Activated T-helper 1 cell treated with anti-CD3 and anti-CD28 coated beads, Interleukin-2, amount 50 U/mL, for 16 hours (primary cell): ENCODE data around the gene BHLHA15.
"Not testable (repeated sequence)": the region's sequence is repeated elsewhere in the genome, so short reads cannot be mapped to it uniquely, and the experiment has no call there.

Experiments
- DNase-seq, 2 donors: peaks; one replicate each; pipeline ENCODE4 v3.0.0-alpha.2; 2020; ENCODE audit warnings: low read depth in 1 of 2, low spot score in 1 of 2

The BHLHA15 gene

DNA sequence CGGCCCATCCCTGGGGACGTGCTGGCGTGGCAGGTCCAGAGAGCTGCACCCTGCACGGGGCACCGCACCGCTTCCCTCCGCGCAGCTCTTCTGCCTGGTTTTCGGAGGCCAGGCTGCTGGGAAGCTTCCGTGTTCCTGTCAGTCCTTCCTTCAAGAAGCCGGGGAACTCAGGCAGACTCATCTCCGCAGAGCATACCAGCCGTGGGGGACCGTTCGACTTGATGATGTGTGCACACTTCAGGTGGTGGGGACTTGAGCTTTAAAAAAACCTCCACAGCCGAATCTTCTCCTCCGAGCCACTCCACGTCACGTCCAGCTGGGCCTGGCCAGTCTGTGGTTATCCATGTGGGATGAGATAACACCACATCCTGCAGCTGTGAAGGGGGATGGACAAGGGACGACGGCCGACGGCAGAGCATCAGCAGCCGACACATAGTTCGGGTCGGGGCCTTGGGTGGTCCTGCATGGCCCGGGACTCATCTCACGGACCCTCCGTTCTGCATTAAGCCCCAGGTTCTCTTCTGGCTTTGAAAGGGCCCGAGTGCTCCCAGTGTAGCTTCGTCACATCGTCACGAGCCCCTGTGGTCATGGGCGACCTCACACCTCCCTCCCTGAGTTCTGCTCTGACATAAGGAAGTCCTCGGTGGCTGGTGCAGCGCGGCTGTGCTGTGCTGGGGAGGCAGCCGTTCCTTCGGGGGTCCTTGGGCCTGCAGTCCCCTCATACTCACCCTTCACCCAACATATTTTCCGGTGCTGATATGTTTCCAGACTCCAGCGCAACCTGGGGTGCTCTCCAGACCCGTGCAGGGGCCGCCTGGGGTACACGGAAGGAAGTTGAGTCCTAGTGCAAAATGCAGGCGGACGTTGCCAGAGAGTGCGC is 4.5 kb upstream of the BHLHA15 start:
- no peak for DNase-seq

DNA sequence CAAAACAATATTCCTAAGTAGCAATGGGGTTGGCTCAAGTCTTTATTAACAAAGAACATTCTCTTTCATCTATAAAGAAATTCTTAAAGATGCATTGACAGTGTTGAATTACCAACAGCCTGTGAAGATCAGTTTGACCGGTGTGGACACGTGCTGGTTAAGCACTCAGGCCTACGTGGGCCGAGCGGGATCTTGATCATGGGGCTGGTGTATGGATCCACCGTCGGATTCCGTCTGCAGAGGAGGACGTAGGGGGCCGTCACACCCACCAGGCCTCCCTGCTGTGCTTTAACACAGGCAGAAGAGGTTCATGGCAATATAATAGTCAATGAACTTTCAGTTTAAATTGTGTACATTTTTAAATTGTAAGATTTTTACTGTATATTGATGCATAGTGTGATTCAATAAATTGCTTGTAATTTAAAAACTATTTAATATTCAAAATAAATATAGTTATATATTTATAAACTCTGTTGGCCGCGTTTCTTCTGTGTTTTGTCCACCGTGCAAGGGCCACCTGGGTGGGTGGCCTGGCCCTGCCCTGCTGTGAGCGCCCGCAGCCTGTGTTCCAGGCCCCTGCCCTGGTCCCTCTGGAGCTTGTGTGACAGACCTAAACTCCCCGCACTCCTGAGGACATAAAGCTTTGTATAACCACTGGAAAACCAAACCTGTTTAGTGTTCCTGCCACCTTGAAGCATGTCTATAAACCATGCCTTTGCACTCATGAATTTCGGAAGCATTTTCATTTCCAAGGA is 1.9 kb upstream of the BHLHA15 start:
- DNase-seq: no peak

DNA sequence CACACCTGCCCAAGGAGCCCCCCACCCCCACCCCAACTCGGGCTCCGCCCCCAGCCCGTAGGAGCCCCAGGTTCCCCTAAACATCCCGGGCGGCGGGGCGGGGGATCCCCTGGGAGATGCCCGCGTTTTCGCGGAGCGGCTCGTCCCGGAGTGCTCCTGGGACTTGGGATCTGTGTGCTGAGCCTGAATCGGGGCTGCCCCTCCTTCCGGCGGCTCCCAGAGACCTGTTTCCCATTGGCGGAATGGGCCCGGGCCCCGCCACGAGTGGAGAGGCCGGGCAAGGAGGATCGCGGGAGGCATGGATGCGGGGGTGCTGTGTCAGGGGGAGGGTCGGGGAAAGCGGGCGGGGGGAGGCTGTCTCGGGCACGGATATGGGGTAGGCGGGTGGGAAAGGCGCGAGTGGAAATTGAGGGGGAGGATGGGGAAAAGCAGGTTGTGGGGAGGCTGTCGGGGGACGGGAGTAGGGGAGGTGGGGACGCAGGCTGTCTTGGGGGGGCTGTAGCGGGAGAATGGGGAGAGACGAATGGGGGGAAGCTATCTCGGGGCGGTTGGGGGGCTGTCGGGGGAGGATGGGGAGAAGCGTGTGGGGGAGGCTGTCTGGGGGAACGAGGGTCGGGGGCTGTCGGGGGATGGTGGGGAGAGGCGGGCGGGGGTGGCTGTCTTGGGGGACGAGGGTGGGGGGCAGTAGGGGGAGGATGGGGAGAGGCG is 572 bp upstream of the BHLHA15 start:
- DNase-seq: no peak

DNA sequence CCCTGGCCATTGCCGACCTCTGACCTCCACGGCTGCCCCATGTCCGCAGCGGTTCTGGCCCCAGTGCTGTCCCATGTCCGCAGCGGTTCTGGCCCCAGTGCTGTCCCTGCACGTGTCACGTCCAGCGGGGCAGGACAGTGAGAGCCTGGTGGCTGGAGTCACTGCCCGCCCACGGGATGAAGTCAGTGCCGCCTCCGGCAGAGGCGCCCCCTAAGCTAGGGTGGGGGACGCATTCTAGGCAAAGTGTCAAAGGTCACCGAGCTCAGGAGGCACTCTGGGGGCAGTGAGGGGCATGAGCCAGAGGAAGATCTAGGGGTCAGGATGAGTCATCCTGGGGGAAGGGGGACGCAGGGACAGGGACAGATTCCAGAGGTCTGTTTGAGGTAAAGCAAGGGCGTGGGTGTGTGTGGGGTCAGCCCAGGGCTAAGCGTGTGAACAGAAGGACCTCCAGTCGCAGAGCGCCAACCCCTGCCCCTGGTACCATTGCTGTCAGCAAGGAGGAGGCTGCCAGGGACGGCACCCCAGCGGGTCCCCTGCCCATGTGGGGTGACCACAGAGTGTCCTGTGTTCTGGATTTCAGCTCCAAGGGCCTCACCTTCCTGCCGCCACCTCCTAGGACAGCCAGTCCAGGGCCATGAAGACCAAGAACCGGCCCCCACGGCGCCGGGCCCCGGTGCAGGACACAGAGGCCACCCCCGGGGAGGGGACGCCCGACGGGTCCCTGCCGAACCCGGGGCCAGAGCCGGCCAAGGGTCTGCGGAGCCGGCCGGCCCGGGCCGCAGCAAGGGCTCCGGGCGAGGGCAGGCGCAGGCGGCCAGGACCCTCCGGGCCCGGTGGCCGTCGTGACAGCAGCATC is 665 bp downstream of the BHLHA15 start:
- no peak for DNase-seq

DNA sequence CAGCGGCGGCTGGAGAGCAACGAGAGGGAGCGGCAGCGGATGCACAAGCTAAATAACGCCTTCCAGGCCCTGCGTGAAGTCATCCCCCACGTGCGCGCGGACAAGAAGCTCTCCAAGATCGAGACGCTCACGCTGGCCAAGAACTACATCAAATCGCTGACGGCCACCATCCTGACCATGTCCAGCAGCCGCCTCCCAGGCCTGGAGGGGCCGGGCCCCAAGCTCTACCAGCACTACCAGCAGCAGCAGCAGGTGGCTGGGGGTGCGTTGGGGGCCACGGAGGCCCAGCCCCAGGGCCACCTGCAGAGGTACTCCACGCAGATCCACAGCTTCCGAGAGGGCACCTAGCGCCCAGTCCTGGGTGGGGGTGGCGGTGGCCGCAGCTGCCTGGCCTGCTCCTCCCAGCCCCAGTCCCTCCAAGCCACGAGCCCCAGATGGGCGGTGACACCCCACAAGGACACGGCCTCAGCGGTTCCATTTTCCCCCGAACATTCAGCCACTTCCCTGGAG is 1.3 kb downstream of the BHLHA15 start:
- DNase-seq: no peak

DNA sequence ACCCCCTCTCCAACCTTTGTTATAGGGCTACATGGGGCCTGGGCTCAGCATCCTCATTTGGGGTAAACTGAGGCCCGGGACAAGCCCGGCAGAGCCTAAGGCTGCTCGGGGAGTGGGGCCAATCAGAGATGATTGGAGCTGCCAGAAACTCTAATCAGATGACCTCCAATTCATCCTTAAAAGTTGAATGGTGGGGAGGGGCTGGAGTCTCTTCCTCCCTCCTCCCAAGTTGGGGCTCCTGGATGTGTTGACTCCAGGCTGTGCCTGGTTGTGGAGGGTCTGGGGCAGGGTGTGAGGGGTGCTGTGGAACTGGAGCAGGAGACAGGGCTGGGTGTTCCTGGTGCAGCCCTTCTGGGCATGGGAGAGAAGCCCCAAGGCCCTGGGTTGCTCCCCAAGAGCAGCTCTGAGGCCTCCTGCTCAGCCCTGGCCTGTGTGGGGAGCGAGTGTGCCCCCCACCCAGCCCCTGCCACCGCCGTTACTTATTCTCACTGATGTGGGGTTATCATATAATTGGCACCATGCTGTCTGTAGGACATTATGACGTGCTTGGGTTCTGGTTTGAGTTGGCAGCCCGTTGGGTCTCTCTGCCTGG is 2.2 kb downstream of the BHLHA15 start:
- DNase-seq: no peak

DNA sequence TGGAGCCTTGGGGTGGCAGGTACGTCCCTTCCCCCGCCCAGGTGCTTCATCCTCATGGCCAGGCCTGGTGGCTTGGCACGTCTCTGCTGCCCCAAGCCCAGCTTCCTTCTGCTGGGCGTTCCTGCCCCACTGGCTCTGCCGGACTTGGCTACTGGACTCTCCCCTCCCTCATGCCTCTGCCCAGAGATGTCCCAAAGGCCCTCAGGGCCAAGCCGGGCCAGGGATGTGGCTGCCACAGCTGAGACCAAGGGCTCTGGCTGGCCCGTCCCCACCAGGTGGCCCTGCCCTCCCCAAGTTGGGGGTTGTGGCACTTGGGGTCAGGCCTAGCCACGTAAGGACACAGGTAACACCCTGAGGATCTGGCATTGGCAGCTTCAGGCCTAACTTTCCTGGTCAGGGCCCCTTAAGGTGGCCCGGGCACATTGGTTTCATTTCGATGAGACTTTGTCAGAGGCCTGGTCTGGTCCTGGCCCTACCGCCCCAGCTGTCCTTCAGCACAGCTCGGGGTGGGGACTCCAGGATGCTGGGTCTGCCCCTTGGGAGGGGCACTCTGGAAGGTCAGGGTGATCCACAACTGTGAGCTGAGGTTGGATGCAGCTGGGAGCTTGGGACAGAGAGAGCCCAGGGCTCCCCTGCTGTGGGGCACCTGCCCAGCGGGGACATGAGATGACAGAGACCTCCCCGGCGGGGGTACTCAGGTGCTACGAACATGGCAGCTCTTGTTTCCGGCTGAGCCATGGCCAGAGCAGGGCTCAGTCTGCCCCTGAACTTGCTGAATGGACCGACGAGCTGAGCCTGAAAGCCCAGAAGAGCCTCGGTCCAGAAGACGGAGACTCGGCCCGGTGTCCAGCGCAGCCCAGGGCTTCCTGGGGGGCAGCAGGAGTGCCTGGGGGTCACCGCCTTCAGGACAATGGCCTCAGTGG is 2.9 kb downstream of the BHLHA15 start:
- no peak for DNase-seq

DNA sequence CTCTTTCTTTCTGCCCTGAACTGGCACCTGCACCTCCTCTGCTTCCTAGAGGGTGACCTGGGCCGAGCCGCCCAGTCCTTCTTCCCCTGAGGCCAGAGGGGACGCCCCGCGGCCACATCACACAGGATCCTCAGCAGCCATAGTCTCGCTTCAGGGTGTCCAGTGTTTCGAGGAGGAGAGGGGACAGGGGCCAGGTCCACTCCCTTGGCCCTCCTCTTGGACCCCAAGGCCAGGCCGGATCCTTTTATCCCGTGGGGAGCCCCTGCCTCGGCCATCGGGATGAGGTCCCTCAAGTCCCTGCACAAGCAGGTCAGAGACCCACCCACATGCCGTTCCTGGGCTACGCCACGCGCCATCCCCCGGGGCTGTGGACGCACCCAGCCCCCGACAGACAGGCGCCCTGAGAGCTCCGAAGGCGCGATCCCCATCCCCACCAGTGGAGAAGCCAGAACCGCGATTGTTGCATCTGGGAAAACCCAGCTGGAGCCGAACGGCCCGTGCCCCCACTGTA is 3.6 kb downstream of the BHLHA15 start:
- no peak for DNase-seq

DNA sequence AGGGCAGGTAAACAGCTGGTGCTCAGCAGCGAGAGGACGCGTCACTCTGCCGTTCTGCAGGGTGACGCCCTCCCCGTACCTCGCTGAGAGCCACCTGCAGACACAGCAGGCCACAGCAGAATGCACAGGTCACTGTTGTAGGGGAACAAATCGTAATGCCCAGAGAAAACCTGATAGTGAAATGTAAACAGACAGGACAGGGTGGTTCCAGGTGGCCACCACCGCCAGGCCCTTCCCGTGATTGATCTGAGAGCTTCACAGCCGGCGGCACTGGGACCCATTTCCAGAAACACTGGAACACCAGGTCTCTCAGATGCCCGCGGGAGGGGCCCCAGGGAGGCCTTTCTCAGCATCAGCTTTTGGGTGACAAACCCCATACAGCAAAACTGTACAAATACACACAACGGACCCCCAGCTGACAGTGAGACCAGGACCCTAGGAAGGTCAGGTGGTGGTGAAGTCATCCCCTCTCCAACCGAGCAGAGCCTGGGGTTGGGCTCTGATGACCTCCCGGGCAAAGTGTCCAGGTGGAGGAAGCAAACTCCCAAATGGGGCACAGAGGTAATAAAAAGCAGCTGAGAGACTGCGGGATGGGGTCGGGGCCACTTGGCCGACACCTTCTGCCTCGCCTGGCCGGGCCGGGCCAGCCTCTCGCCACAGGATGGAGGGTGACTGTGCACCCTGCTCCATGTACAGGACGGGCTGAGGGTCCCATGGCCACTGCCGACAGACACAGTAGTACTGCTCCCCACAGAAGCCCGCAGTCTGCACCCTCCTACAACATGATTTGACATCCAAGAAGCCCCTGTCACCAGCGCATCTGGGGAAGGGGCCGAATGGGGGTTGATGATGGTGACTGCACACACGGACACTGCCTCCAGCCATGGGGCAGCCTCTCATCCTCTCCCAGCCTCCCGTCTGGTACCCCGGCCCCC is 4.6 kb downstream of the BHLHA15 start:
- no peak for DNase-seq

DNA sequence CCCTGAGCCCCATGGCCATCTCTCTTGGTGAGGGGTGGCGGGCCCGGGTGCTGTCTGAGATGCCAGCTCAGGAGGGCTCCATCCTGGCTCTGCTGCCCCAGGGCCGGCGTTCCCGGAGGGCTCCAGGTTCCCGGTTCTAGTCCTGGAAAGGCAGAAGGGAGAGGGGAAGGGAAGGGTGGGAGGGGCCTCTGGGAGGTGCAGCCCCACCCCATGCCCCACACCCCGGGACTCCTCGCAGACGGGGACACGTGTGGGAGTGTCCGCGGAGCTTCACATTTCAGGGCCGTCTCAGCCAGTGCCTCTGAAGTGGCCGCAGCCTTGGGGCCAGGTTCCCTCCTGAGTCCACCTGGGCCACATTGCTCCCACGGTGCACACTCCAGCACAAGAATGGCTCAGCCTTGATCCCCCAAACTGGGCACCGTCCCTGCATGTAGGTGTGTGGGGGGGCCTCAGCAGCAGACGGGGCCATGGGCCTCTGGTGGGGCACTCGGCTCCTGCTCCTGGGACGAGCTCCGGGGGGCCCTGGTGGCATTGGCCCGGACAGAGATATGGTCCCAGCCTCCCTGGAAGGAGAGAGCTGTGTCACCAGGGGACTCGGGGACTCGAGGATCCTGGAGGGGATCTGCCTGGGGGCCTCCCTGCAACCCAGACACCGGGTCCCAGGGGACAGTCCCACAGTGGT is 5.8 kb downstream of the BHLHA15 start:
- DNase-seq: no peak

DNA sequence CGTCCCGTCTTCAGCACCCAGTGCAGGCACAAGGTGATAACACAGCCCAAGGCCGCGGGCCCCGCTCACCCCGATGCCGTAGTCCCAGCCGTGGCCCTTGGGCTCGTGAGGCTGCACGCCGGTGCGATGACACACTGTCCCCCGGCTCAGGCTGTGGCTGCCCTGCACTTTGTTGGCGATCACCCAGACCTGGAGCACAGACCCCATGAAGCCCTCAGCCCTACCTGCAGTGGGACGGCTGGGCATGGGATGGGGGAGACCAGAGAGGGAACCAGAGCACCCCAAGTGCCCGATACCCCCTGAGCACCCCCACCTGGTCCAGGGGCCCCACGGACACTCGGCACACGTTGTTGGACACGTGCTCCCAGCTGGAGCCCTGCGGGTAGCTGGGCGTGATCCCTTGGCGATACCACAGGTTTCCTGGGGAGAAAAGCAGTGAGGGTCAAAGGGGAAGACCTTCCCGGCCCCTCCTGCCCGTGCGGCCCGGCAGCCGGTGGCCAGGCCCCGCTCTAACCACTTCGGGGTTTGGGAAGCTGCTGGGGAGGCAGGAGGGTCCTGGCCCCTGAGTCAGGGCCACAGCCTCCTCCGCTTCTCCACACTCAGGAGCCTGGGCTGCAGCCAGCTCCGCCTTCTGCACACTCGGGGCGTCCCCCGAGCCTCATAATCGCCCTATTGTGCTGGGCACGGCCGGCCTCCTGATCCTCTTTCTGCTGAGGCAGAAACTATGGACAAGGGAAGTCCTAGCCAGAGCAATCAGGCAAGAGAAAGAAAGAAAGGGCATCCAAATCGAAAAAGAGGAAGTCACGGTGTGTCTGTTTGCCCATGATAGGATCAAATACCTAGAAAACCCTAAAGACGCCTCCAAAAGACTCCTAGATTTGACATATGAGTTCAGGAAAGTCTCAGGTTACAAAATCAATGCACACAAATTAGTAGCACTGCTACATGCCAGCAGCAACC is 6.7 kb downstream of the BHLHA15 start:
- DNase-seq: no peak

DNA sequence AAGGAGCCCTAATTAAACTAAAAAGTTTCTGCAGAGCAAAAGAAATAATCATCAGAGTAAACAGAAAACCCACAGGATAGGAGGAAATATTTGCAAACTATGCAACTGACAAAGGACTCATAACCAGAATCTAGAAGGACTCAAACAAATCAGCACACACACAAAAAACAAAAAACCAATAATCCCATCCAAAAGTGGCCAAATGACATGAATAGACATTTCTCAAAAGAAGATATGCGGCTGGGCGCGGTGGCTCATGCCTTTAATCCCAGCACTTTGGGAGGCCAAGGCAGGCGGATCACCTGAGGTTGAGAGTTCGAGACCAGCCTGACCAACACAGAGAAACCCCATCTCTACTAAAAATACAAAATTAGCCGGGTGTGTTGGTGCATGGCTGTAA is 8.1 kb downstream of the BHLHA15 start:
- DNase-seq: not testable (repeated sequence)

DNA sequence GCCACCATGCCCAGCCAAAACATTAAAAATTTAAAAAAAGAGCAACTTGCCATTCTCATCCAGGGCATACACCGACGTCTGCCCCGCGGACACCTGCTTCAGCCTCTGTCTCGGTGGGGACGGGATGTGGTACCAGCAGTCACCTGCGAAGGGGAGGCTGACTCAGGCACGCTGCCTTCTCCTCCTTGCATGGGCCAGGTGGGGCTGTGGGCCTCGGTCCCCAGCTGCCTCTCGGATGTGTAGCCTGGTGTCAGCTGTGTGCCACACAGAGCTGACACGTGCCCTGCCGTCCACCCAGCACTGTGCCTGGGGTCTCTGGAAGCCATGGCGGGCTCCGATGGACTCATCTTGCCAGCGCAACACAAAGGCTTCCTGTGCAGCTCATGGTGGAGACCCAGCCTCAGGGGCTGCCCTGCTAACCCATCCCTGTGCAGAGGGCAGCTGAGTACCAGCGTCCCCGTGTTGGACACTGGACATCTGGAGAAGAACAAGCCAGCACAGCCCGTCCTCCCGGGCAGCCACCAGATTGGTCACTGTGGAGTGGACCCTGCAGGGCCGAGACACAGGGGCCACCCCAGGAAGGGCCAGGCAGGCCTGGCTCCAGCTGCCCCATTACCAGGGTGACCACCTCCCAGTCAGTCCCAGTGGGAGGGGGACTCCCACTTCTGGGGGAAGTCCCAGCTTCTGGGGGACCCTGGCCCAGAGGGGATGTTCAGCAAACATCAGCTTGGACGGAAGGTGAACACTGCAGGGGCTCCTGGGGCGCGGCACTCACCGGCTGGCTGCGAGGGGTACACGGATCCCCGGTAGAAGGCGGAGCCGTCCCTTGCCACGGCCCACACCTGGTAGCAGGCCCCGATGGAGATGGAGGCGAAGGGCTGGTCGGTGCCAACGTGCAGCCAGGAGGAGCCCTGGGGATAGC is 10.6 kb downstream of the BHLHA15 start:
- no peak for DNase-seq

DNA sequence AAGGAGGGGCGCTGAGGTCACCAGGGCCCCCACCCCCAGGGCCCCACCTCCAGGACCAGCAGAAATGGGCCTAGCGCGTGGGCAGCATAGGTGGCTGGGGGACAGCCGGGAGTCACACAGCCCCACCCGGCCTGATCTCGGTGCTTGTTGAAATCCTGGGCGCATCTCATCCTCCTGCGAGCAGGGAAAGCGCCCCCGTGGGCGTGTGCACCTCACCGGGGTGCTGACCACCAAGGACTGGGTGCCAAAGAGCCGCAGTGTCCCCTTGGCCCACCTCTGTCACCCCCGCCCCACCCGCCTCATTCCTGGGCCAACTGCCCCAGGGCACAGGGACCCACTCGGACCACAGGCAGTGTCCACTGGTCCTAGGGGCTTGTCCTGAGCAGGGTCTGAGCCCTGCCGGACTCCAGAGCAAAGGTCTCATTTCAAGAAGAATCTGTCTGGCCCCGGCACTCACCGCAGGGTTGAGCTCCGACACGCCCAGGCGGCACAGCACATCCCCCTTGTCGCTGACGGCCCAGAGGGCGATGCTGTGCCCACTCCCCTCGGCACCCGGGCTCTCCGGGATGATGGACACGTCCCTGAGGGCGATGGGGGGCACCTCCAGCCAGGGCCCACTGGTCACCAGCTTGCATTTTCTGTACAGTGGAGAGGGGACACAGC is 11.4 kb downstream of the BHLHA15 start:
- no peak for DNase-seq
